ENCODE data around the gene CD55.

DNA sequence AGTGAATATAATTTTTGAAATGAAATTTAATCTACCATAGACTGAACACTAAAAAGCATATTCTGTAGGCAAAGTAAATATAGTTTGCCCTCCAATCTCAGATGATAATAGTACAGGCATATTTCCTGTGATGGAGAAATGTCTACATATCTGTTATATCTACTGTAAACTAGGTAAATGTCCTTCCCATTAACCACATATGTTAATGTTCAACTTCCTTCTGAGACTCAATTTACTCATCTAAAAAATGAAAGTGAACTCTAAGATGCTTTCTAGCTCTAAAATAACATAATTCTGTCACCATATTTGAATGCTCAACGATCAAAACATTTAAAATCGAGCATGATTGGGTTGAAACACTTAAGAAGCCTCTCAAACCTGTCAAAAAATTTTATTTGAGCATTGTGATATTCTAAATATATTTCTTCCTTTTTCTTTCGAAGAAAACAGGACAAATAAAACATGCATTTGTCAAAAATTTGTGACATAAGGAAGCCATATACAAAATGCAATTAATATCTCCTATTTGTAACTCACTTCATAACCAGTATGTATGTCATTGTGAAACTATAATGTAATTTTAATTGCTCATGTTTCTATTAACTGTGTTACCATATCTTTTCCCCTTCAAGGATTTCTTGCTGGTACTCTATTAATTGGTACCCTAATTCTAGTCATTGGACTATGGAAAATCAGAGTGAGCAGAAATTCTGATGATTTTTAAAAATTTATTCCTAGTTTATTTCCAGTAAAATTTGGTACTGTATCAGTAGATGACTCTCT lies 34.2 kb downstream of the CD55 start:
- TF ChIP-seq, protein P1, sequence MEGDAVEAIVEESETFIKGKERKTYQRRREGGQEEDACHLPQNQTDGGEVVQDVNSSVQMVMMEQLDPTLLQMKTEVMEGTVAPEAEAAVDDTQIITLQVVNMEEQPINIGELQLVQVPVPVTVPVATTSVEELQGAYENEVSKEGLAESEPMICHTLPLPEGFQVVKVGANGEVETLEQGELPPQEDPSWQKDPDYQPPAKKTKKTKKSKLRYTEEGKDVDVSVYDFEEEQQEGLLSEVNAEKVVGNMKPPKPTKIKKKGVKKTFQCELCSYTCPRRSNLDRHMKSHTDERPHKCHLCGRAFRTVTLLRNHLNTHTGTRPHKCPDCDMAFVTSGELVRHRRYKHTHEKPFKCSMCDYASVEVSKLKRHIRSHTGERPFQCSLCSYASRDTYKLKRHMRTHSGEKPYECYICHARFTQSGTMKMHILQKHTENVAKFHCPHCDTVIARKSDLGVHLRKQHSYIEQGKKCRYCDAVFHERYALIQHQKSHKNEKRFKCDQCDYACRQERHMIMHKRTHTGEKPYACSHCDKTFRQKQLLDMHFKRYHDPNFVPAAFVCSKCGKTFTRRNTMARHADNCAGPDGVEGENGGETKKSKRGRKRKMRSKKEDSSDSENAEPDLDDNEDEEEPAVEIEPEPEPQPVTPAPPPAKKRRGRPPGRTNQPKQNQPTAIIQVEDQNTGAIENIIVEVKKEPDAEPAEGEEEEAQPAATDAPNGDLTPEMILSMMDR (IDR thresholded peaks at IDR 0.05), result no peak
- TF ChIP-seq POLR2A (IDR thresholded peaks at IDR 0.05), result no peak

All from adrenal gland (tissue), 5 donors.